Ishikawa (cell line): ENCODE results near the gene SUPT5H.

Source experiments
- CEBPB ChIP-seq: IDR thresholded peaks from 2 replicates; pipeline ENCODE4 v1.6.1; 2012
- CREB1 ChIP-seq: IDR thresholded peaks from 2 replicates; pipeline ENCODE4 v1.6.1; 2012; ENCODE audit warnings: low read depth
- EGR1 ChIP-seq: IDR thresholded peaks from 2 replicates; pipeline ENCODE4 v1.6.1; 2012
- EP300 ChIP-seq: IDR thresholded peaks from 2 replicates; pipeline ENCODE4 v1.6.1; 2012; ENCODE audit warnings: borderline replicate concordance
- FOXM1 ChIP-seq: IDR thresholded peaks from 2 replicates; pipeline ENCODE4 v1.6.1; 2012; ENCODE audit warnings: low read depth, borderline replicate concordance
- MAX ChIP-seq: IDR thresholded peaks from 2 replicates; pipeline ENCODE4 v1.6.1; 2012
- NFIC ChIP-seq: IDR thresholded peaks from 2 replicates; pipeline ENCODE4 v1.6.1; 2012
- RAD21 ChIP-seq: IDR thresholded peaks from 2 replicates; pipeline ENCODE4 v1.6.1; 2012; ENCODE audit warnings: low read depth
- REST ChIP-seq: IDR thresholded peaks from 2 replicates; pipeline ENCODE4 v1.6.1; 2012; ENCODE audit warnings: low read depth, mild to moderate bottlenecking
- TAF1 ChIP-seq: IDR thresholded peaks from 2 replicates; pipeline ENCODE4 v1.6.1; 2012; ENCODE audit warnings: low read depth, mild to moderate bottlenecking
- TCF12 ChIP-seq: IDR thresholded peaks from 2 replicates; pipeline ENCODE4 v1.6.1; 2012; ENCODE audit warnings: low read depth
- TEAD4 ChIP-seq: IDR thresholded peaks from 2 replicates; pipeline ENCODE4 v1.6.1; 2012
- USF1 ChIP-seq: IDR thresholded peaks from 2 replicates; pipeline ENCODE4 v1.6.1; 2012
- YY1 ChIP-seq: IDR thresholded peaks from 2 replicates; pipeline ENCODE4 v1.6.1; 2012; ENCODE audit warnings: low read depth
- ZBTB7A ChIP-seq: IDR thresholded peaks from 2 replicates; pipeline ENCODE4 v1.6.1; 2012; ENCODE audit warnings: low read depth

Gene SUPT5H

GRCh38 chr19:39501340-39501739 lies 56.0 kb downstream of the SUPT5H start:
- TF ChIP-seq RAD21 (no peak), TEAD4 (no peak), EGR1 (no peak), MAX (no peak), FOXM1 (no peak)

- TF ChIP-seq NFIC: no peak; the same call in 1 of the 2 replicates
- peak; percentile 98 for TF ChIP-seq MAX
- peak; percentile 26; the same call in 1 of the 2 replicates for TF ChIP-seq RAD21
- peak; percentile 21; the same call in 1 of the 2 replicates for TF ChIP-seq TCF12
These were observed 57.4 kb downstream of the SUPT5H start for GRCh38 chr19:39502640-39503417.

- TF ChIP-seq YY1 (no peak), TAF1 (no peak), EGR1 (no peak)
These were observed 61.2 kb downstream of the SUPT5H start for GRCh38 chr19:39506598-39506943.

GRCh38 chr19:39506944-39507714 lies 61.7 kb downstream of the SUPT5H start:
- TF ChIP-seq NFIC (no peak), YY1 (no peak), TAF1 (no peak), RAD21 (no peak), CEBPB (no peak), TEAD4 (no peak), EP300 (no peak), ZBTB7A (no peak), MAX (peak; percentile 99), CREB1 (no peak), FOXM1 (no peak), EGR1 (no peak), USF1 (peak; percentile 79), REST (no peak), TCF12 (peak; percentile 42; the same call in 1 of the 2 replicates)

- TF ChIP-seq TAF1 (no peak), REST (no peak), CREB1 (no peak), RAD21 (no peak)
These were observed 62.5 kb downstream of the SUPT5H start for GRCh38 chr19:39507715-39508364.

- TF ChIP-seq ZBTB7A: no peak
- TF ChIP-seq TAF1: no peak
- TF ChIP-seq USF1: no peak
These were observed 63.2 kb downstream of the SUPT5H start for GRCh38 chr19:39508629-39509028.
